Subcutaneous abdominal adipose tissue (tissue), 5 donors: Measurements from ENCODE around the gene BCAS3.

Source experiments
- H3K27ac ChIP-seq: one replicate; pipeline ENCODE4 v1.7.0; 2013; ENCODE audit warnings: low read depth, mild to moderate bottlenecking, inconsistent platforms, low read length, moderate library complexity
- H3K27me3 ChIP-seq, 5 donors: one replicate each; pipeline ENCODE4 v1.7.0; 2013; ENCODE audit warnings: low read length in 5 of 5, inconsistent platforms in 1 of 5; ENCODE audit not compliant: control insufficient read depth in 5 of 5, insufficient read depth in 4 of 5
- H3K36me3 ChIP-seq, 5 donors: one replicate each; pipeline ENCODE4 v1.7.0; 2013; ENCODE audit warnings: low read length in 5 of 5; ENCODE audit not compliant: control insufficient read depth in 5 of 5, insufficient read depth in 5 of 5
- H3K4me1 ChIP-seq, 5 donors: one replicate each; pipeline ENCODE4 v1.7.0; 2013; ENCODE audit warnings: low read length in 5 of 5, mild to moderate bottlenecking in 3 of 5, moderate library complexity in 1 of 5; ENCODE audit not compliant: control insufficient read depth in 5 of 5, insufficient read depth in 5 of 5
- H3K4me3 ChIP-seq, 5 donors: one replicate each; pipeline ENCODE4 v1.7.0; 2013; ENCODE audit warnings: low read length in 5 of 5, low read depth in 1 of 5
- H3K9ac ChIP-seq, 5 donors: one replicate each; pipeline ENCODE4 v1.7.0; 2013; ENCODE audit warnings: low read length in 5 of 5, mild to moderate bottlenecking in 4 of 5, moderate library complexity in 3 of 5
- H3K9me3 ChIP-seq, 5 donors: one replicate each; pipeline ENCODE4 v1.7.0; 2013; ENCODE audit warnings: low read length in 5 of 5; ENCODE audit not compliant: control insufficient read depth in 5 of 5
- donor health status: healthy.
- donor health status: healthy.
- donor health status: healthy.
- donor health status: healthy.
- donor health status: healthy.

BCAS3 gene

GRCh38 chr17:61128661-61129115, 451.0 kb downstream of the BCAS3 start:
- no peaks in the 10 kb centered on the region for H3K27me3 ChIP-seq
- H3K9me3 ChIP-seq, result no peaks in the 10 kb centered on the region
- peaks cover 5 to 24% (median 14%) of the 10 kb centered on the region in 5 donors for H3K4me1 ChIP-seq
- H3K4me3 ChIP-seq, result peak overlapping the region in 1 of 5 donors; percentile 32
- H3K36me3 ChIP-seq, result no peaks in the 10 kb centered on the region
- H3K27ac ChIP-seq, result peak overlapping the region; percentile 70
- peak overlapping the region in 3 of 5 donors; percentile 20 to 46 (median 44) for H3K9ac ChIP-seq

DNA sequence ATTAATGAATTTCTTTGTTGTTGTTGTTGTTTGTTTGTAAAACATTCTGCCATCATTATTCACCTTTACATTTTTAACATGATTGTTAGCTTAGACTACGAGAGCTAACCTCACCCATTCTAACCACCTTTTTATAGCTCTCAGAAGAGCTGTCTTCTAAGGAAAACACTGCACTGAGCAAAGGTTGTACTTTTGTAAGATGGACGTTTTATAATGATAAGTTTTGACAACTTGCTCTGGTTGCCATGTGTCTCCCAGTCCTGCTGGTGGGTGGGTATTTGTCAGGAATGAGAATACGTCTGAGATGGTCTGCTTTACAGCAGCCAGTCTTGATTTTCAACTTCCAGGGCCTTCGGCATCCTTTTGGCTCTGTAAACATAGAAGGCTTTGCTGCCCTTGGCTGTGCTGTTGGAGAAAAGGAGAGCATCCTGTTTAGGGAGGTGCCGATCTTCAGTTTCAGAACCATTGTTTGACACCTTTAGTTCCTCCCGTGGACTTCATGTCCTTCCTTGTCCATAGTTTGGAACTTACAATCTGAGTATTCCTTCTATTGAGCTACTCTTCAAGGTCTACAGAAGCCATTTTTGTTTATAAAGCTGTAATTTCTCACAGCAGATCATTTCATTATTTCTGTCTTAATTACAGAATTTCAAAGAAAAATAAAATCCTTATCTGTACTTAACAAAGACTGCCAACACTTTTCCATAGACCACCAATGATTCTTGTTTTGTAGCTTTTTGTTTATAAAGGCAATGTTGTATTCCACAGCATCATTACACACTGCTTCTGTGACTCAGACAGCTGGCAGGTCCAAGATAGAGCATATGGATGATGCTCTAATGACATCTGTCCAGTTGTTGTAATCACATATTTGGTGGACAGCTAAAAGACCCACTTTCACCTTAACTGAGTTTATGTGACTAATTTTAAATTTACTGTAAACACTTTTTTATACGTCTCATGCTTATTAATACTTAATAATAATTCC, 451.9 kb downstream of the BCAS3 start:
- H3K36me3 ChIP-seq, result no peaks in the 10 kb centered on the region
- H3K27ac ChIP-seq, result peak overlapping the region; percentile 70
- no peak overlapping the region for H3K4me3 ChIP-seq
- no peaks in the 10 kb centered on the region for H3K9me3 ChIP-seq
- H3K9ac ChIP-seq, result no peak overlapping the region
- no peaks in the 10 kb centered on the region for H3K27me3 ChIP-seq
- peaks cover 5 to 24% (median 14%) of the 10 kb centered on the region in 5 donors for H3K4me1 ChIP-seq

GRCh38 chr17:61130330-61130729, 452.7 kb downstream of the BCAS3 start:
- no peak overlapping the region for H3K27ac ChIP-seq
- peaks cover 5 to 24% (median 14%) of the 10 kb centered on the region in 5 donors for H3K4me1 ChIP-seq
- no peak overlapping the region for H3K4me3 ChIP-seq
- no peaks in the 10 kb centered on the region for H3K27me3 ChIP-seq
- H3K9me3 ChIP-seq, result no peaks in the 10 kb centered on the region
- H3K36me3 ChIP-seq, result no peaks in the 10 kb centered on the region
- no peak overlapping the region for H3K9ac ChIP-seq

DNA sequence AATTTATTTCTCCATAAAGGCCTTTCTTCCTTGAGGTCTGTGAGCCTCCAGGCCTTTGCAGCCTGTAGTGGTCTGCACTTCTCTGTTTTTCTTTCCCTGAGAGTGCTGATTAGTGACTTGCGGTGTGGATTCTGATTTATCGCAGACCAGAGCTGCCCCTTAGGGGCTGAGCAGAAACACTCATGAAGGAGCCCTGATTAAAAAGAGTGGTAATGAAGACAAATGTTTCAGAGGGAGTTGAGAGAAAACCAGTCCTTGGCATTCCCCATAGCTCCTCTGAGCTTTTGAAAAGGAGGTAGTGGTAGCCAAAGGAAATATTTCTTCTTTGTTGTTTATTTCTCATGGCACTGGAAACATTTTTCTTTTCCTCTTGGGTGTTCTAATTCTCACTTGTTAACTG, 453.9 kb downstream of the BCAS3 start:
- H3K36me3 ChIP-seq, result no peaks in the 10 kb centered on the region
- H3K9ac ChIP-seq, result no peak overlapping the region
- H3K27me3 ChIP-seq, result no peaks in the 10 kb centered on the region
- H3K27ac ChIP-seq, result no peak overlapping the region
- H3K4me1 ChIP-seq, result peaks cover 5 to 22% (median 14%) of the 10 kb centered on the region in 5 donors
- H3K4me3 ChIP-seq, result no peak overlapping the region
- H3K9me3 ChIP-seq, result no peaks in the 10 kb centered on the region

- no peak overlapping the region for H3K4me3 ChIP-seq
- no peaks in the 10 kb centered on the region for H3K36me3 ChIP-seq
- H3K27ac ChIP-seq, result no peak overlapping the region
- H3K9ac ChIP-seq, result no peak overlapping the region
- peaks cover 5 to 15% (median 14%) of the 10 kb centered on the region in 5 donors for H3K4me1 ChIP-seq
- H3K27me3 ChIP-seq, result no peaks in the 10 kb centered on the region
- no peaks in the 10 kb centered on the region for H3K9me3 ChIP-seq
Measured at GRCh38 chr17:61132524-61132923, 454.9 kb downstream of the BCAS3 start.

GRCh38 chr17:61133853-61134252, 456.2 kb downstream of the BCAS3 start:
- peaks cover 0 to 11% (median 7%) of the 10 kb centered on the region in 5 donors for H3K4me1 ChIP-seq
- no peak overlapping the region for H3K27ac ChIP-seq
- no peaks in the 10 kb centered on the region for H3K36me3 ChIP-seq
- no peaks in the 10 kb centered on the region for H3K9me3 ChIP-seq
- no peak overlapping the region for H3K4me3 ChIP-seq
- H3K27me3 ChIP-seq, result no peaks in the 10 kb centered on the region
- no peak overlapping the region for H3K9ac ChIP-seq

DNA sequence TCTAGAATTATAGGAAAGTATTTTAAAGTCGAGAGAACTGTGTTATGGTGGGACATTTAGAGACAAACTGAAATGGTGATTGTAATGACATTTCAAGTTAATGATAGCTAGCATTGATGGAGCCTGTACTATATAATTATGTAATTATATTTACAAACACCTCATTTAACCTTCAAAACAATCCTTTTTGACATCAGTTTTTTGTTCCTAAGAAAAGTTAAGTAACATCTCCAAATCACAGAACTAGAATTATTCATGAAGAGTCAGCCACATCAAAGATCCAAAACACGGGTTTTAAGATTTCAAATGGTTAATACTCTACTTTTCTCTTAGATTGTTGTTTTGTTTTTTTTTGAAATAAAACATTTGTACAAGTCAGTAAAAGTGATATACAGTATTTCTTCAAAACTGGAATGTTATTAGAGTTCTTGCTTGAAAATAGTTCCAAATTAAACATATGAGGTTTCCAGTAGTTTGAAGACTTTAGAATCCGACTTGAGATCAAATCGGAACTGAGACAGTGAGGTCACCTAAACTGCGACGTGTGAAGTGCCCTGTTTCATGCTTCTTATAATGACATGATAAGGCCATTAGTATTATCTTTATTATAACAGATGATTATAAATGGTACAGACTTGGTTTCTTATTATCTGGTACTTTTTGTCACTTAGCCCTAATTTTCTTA, 457.0 kb downstream of the BCAS3 start:
- Histone ChIP-seq H3K4me3 (no peak overlapping the region), H3K9ac (no peak overlapping the region), H3K36me3 (no peaks in the 10 kb centered on the region), H3K27ac (no peak overlapping the region), H3K27me3 (no peaks in the 10 kb centered on the region), H3K4me1 (peaks cover 0 to 10% (median 0%) of the 10 kb centered on the region in 5 donors), H3K9me3 (no peaks in the 10 kb centered on the region)

DNA sequence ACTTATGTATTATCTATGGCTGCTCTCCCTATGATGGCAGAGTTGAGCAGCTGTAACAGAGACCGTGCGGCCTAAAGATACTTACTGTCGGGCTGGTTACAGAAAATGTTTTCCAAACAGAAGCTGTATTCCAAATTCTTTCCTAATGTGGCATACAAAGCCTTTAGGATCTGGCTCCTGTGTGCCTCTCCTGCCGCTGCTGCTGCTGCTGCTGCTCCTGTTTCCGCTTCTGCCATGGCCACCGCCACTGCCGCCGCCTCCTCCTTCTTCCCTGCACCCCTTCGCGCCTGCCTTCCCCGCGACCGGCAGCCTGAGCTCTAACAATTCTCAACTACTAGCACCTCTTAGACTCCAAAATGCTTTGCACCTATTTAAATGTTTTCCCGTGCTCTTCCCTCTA, 458.1 kb downstream of the BCAS3 start:
- no peaks in the 10 kb centered on the region for H3K27me3 ChIP-seq
- H3K27ac ChIP-seq, result no peak overlapping the region
- no peak overlapping the region for H3K9ac ChIP-seq
- H3K4me1 ChIP-seq, result peaks cover 0 to 10% (median 0%) of the 10 kb centered on the region in 5 donors
- peak overlapping the region in 1 of 5 donors; percentile 13 for H3K4me3 ChIP-seq
- H3K9me3 ChIP-seq, result no peaks in the 10 kb centered on the region
- no peaks in the 10 kb centered on the region for H3K36me3 ChIP-seq

- H3K4me1 ChIP-seq, result peaks cover 0 to 10% (median 0%) of the 10 kb centered on the region in 5 donors
- no peaks in the 10 kb centered on the region for H3K27me3 ChIP-seq
- H3K36me3 ChIP-seq, result no peaks in the 10 kb centered on the region
- H3K4me3 ChIP-seq, result no peak overlapping the region
- no peak overlapping the region for H3K9ac ChIP-seq
- no peak overlapping the region for H3K27ac ChIP-seq
- H3K9me3 ChIP-seq, result no peaks in the 10 kb centered on the region
Measured at GRCh38 chr17:61136296-61136695, 458.6 kb downstream of the BCAS3 start.

GRCh38 chr17:61139219-61139618, 461.6 kb downstream of the BCAS3 start:
- H3K4me3 ChIP-seq, result no peak overlapping the region
- no peaks in the 10 kb centered on the region for H3K36me3 ChIP-seq

More at GRCh38 chr17:61139219-61139618, 461.6 kb downstream of the BCAS3 start:
- Histone ChIP-seq H3K4me1 (peaks cover 0 to 6% (median 0%) of the 10 kb centered on the region in 5 donors), H3K9ac (no peak overlapping the region), H3K27me3 (no peaks in the 10 kb centered on the region), H3K27ac (no peak overlapping the region), H3K9me3 (no peaks in the 10 kb centered on the region)
